Measurements from ENCODE around the gene DYNC1I1. TPM values are rescaled to one million over a fixed set of nuclear protein-coding genes. Genes with fewer than 3 reads are reported as not detected.

Gene DYNC1I1
- total RNA-seq (2014; rRNA removed) = 1.1 and 2.2 TPM in 2 replicates
- 3.9 TPM for polyA plus RNA-seq (2012)

- peak; percentile 69 for DNase-seq (ENCODE audit: low read depth)
These were observed at the start of gene DYNC1I1 for GRCh38 chr7:95772298-95772770. Gene DYNC1I1 (plus strand): TSS chr7:95772554. CDS start chr7:95804730, 32,176 bp downstream.

GRCh38 chr7:95723583-95724180 lies 48.7 kb upstream of the DYNC1I1 start:
- peak; percentile 54 for DNase-seq (ENCODE audit: low read depth)

GRCh38 chr7:95725205-95725604 lies 47.1 kb upstream of the DYNC1I1 start:
- peak; percentile 13 for DNase-seq (ENCODE audit: low read depth)

GRCh38 chr7:95730493-95731280 lies 41.7 kb upstream of the DYNC1I1 start:
- DNase-seq (ENCODE audit: low read depth) = no peak

- DNase-seq (ENCODE audit: low read depth) = no peak
These were observed 35.7 kb upstream of the DYNC1I1 start for GRCh38 chr7:95736635-95737034.

GRCh38 chr7:95737828-95738505 lies 34.4 kb upstream of the DYNC1I1 start:
- DNase-seq (ENCODE audit: low read depth) = peak; percentile 18

GRCh38 chr7:95749044-95749443 lies 23.3 kb upstream of the DYNC1I1 start:
- no peak for DNase-seq (ENCODE audit: low read depth)

- DNase-seq (ENCODE audit: low read depth) = no peak
These were observed 22.8 kb upstream of the DYNC1I1 start for GRCh38 chr7:95749515-95749914.

GRCh38 chr7:95753440-95753839 lies 18.9 kb upstream of the DYNC1I1 start:
- DNase-seq (ENCODE audit: low read depth) = no peak

GRCh38 chr7:95755277-95755934 lies 16.9 kb upstream of the DYNC1I1 start:
- DNase-seq (ENCODE audit: low read depth) = no peak

- DNase-seq (ENCODE audit: low read depth) = no peak
These were observed 14.2 kb upstream of the DYNC1I1 start for GRCh38 chr7:95758187-95758586.

GRCh38 chr7:95766086-95766485 lies 6.3 kb upstream of the DYNC1I1 start:
- DNase-seq (ENCODE audit: low read depth) = no peak

- DNase-seq (ENCODE audit: low read depth) = no peak
These were observed 5.7 kb upstream of the DYNC1I1 start for GRCh38 chr7:95766657-95767056.

- no peak for DNase-seq (ENCODE audit: low read depth)
These were observed 622 bp downstream of the DYNC1I1 start for GRCh38 chr7:95772771-95773581.

- no peak for DNase-seq (ENCODE audit: low read depth)
These were observed 4.3 kb downstream of the DYNC1I1 start for GRCh38 chr7:95776561-95777185.

GRCh38 chr7:95777269-95777668 lies 4.9 kb downstream of the DYNC1I1 start:
- no peak for DNase-seq (ENCODE audit: low read depth)

- DNase-seq (ENCODE audit: low read depth) = no peak
These were observed 8.3 kb downstream of the DYNC1I1 start for GRCh38 chr7:95780665-95781064.

GRCh38 chr7:95781961-95782586 lies 9.7 kb downstream of the DYNC1I1 start:
- no peak for DNase-seq (ENCODE audit: low read depth)

- DNase-seq (ENCODE audit: low read depth) = no peak
These were observed 12.4 kb downstream of the DYNC1I1 start for GRCh38 chr7:95784796-95785195.

GRCh38 chr7:95788258-95788657 lies 15.9 kb downstream of the DYNC1I1 start:
- no peak for DNase-seq (ENCODE audit: low read depth)

All from LHCN-M2 (cell line).